ENCODE measurements around the gene PLA2G2C.

Gene PLA2G2C

GRCh38 chr1:20123722-20124455, 62.4 kb downstream of the PLA2G2C start:
- 0 out of 2 replicates have a peak, but pooled peaks cover 7% of the 10 kb centered on the region for H3K4me1 ChIP-seq (ENCODE audit: low read length)
- H2AFZ ChIP-seq (ENCODE audit: low read length): no peak overlapping the region
- peaks cover 13% of the 10 kb centered on the region for H3K27me3 ChIP-seq (replicated peaks; ENCODE audit: insufficient read depth, low read length)
- no peaks in the 10 kb centered on the region for H3K36me3 ChIP-seq (replicated peaks; ENCODE audit: insufficient read depth, low read length)
- no peaks in the 10 kb centered on the region for H3F3A ChIP-seq (ENCODE audit: insufficient read depth, low read length)
- no peak overlapping the region for H3K4me2 ChIP-seq (ENCODE audit: low read depth, low read length)
- no peaks in the 10 kb centered on the region for H3K79me2 ChIP-seq (ENCODE audit: low read length)
- H3K4me3 ChIP-seq (ENCODE audit: low read length): no peak overlapping the region
- TF ChIP-seq EZH2 (optimal IDR thresholded peaks at IDR 0.05; ENCODE audit: low read depth, low read length) (no peak), CTCF (IDR thresholded peaks at IDR 0.05; ENCODE audit: low read length) (no peak), EZH2phosphoT487 (IDR thresholded peaks at IDR 0.05; ENCODE audit: low read length) (no peak)
- no peak for DNase-seq
- no peak overlapping the region for H3K27ac ChIP-seq (ENCODE audit: low read length)
- H3K9me2 ChIP-seq (replicated peaks; ENCODE audit: insufficient read depth, low read length): no peaks in the 10 kb centered on the region
- H4K20me1 ChIP-seq (ENCODE audit: insufficient read depth, low read length): no peaks in the 10 kb centered on the region
- H3K9ac ChIP-seq (ENCODE audit: low read length): no peak overlapping the region
- no peaks in the 10 kb centered on the region for H3K9me3 ChIP-seq (replicated peaks; ENCODE audit: insufficient read depth, low read length)

- Histone ChIP-seq H3K27ac (ENCODE audit: low read length) (no peak overlapping the region), H2AFZ (ENCODE audit: low read length) (no peak overlapping the region), H3K9me2 (replicated peaks; ENCODE audit: insufficient read depth, low read length) (no peaks in the 10 kb centered on the region), H3K27me3 (replicated peaks; ENCODE audit: insufficient read depth, low read length) (peaks cover 13% of the 10 kb centered on the region), H3K9ac (ENCODE audit: low read length) (no peak overlapping the region), H3K4me3 (ENCODE audit: low read length) (no peak overlapping the region), H3F3A (ENCODE audit: insufficient read depth, low read length) (no peaks in the 10 kb centered on the region), H4K20me1 (ENCODE audit: insufficient read depth, low read length) (no peaks in the 10 kb centered on the region), H3K9me3 (replicated peaks; ENCODE audit: insufficient read depth, low read length) (no peaks in the 10 kb centered on the region), H3K79me2 (ENCODE audit: low read length) (no peaks in the 10 kb centered on the region), H3K4me1 (ENCODE audit: low read length) (0 out of 2 replicates have a peak, but pooled peaks cover under 1% of the 10 kb centered on the region), H3K4me2 (ENCODE audit: low read depth, low read length) (no peak overlapping the region), H3K36me3 (replicated peaks; ENCODE audit: insufficient read depth, low read length) (no peaks in the 10 kb centered on the region)
- no peak for DNase-seq
- no peak for TF ChIP-seq EZH2phosphoT487 (IDR thresholded peaks at IDR 0.05; ENCODE audit: low read length)
- TF ChIP-seq EZH2 (optimal IDR thresholded peaks at IDR 0.05; ENCODE audit: low read depth, low read length): no peak
- no peak for TF ChIP-seq CTCF (IDR thresholded peaks at IDR 0.05; ENCODE audit: low read length)
Measured at GRCh38 chr1:20120796-20121195, 65.5 kb downstream of the PLA2G2C start.

- Histone ChIP-seq H3K79me2 (ENCODE audit: low read length) (no peaks in the 10 kb centered on the region), H3K27me3 (replicated peaks; ENCODE audit: insufficient read depth, low read length) (peaks cover 13% of the 10 kb centered on the region), H3K9me2 (replicated peaks; ENCODE audit: insufficient read depth, low read length) (no peaks in the 10 kb centered on the region), H3K36me3 (replicated peaks; ENCODE audit: insufficient read depth, low read length) (no peaks in the 10 kb centered on the region), H3K4me1 (ENCODE audit: low read length) (no peaks in the 10 kb centered on the region), H3K9me3 (replicated peaks; ENCODE audit: insufficient read depth, low read length) (no peaks in the 10 kb centered on the region), H3K27ac (ENCODE audit: low read length) (no peak within 1 kb of the TSS), H2AFZ (ENCODE audit: low read length) (no peak within 1 kb of the TSS), H3K9ac (ENCODE audit: low read length) (no peak within 1 kb of the TSS), H4K20me1 (ENCODE audit: insufficient read depth, low read length) (no peaks in the 10 kb centered on the region), H3F3A (ENCODE audit: insufficient read depth, low read length) (no peaks in the 10 kb centered on the region), H3K4me3 (ENCODE audit: low read length) (no peak within 1 kb of the TSS), H3K4me2 (ENCODE audit: low read depth, low read length) (no peak within 1 kb of the TSS)
- DNase-seq: no peak
- TF ChIP-seq EZH2 (optimal IDR thresholded peaks at IDR 0.05; ENCODE audit: low read depth, low read length) (no peak), CTCF (IDR thresholded peaks at IDR 0.05; ENCODE audit: low read length) (no peak), EZH2phosphoT487 (IDR thresholded peaks at IDR 0.05; ENCODE audit: low read length) (no peak)
Measured at GRCh38 chr1:20119347-20119746, 67.0 kb downstream of the PLA2G2C start, which contains the start of gene PLA2G2D. PLA2G2D (minus strand) TSS chr1:20119536; CDS start chr1:20119498, 38 bp downstream.
